Effector CD4-positive, alpha-beta T cell (primary cell): ENCODE data around the gene TBPL1.
"Not testable (repeated sequence)": the region's sequence is repeated elsewhere in the genome, so short reads cannot be mapped to it uniquely, and the experiment has no call there.

Experiments used
- DNase-seq: peaks from one replicate; pipeline ENCODE4 v3.0.0-alpha.2; 2020

The TBPL1 gene

DNA sequence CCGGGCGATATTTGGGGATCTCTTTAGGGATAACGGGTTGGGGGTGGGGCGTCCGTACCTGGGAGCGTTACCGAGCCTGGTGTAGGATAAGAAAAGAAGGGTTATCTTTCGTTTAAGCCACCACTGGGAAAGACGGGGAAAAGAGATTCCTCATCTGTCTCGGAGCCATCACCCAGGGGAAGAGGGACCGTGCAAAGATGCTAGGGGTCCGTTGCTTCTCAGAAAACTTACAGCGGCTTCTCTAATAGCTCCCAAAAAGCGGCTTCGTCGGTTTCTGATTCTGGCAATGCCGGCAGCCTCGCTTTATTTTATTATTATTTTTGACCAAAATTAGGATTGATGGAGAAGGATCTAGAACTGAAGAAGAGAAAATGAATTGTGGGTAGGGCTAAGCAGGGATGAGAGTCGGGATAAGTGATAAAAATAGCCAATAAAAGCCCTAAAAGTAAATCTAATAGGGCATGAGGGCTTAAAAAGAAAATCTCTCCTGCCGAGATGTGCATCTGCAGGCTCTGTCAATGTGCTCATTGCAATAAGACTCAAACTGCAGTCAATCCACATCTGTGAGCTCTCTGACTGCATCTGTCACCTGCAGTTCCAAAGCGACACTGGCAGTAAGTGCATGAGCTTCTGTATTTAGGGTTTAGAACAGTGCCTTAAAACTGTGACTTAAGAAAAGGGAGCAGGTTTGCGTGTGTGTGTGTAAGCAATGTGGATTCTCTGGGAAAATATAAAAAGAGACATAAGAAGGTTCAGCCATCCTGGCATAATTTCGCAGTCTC is 801 bp downstream of the TBPL1 start:
- no peak for DNase-seq

DNA sequence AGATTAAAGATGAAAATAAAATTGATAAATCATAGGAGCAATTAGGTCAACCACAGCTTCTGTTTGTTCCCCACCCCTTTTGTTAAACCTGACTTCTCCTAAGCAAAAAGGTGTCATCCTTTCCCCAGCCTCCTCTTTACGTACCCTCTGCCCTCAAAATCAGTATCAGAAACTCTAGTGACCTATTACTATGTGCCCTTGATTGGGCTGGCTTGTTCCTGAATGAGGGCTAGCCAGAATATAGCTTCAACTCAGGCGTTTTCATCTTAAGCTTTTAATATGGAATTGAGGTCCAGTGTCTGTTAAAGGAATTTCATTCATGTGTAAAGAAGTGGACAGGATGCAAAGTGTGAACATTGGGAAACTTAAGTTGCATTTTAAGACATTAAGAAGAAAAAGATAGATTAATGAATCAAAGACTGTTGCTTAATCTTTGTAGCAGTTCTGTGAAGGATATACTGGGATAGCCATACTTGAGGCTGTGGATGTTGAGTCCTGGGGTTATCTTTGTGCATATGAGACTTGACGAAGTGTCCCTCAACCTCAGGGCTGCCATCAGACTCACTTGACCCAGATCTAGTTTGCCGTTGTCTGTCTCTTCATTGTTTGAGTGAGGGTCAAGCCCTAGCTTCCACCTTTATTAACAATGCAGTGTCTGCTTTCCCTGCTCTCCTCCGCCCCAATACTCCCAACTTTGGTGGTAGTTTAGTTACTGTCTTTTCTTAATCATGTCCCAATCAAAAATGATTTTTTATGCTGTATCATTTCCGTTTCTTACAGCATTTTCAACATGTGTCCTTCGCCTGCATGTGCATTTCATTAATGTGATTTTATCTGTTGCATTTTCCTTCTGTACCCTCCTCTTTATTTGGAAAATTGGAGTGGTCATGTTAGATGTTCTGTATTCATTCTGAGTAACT is 1.9 kb downstream of the TBPL1 start:
- no peak for DNase-seq

DNA sequence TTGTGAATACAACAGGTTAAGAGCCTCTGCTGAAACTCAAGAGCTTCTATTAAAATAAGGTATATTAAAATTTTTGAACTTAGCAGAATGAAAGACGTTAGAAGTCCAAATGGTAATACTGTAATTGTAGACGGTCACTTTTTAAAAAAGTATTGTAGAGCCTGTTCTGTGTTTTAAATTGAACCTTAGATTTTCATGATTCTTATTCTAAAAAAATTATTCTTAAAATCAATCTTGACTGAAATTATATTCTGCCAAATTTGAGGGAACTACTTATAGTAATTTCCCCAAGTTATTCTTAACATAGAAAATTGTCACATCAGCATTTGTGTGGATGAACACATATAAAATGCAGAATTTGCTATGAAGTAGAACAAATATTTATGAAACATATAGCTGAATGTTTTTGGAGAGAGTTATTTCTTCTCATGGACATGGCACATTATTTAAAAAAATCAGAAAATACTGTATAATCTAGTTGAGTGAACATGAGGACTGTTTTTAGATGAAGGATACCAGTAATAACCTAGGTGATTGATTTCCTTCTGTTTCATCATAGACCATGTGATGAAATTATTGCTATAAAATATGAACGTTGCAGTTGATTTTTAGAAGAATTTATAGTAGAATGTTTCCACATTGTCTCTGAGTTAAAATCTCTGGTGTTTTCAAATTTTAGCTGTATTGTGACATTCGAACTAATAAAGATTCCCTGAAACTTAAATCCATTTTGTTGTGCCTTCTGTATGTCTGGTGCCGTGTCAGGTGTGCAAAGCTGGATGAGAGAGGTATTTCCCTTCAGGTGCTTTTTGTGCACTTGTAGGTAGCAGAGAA is 2.8 kb downstream of the TBPL1 start:
- DNase-seq, result no peak

DNA sequence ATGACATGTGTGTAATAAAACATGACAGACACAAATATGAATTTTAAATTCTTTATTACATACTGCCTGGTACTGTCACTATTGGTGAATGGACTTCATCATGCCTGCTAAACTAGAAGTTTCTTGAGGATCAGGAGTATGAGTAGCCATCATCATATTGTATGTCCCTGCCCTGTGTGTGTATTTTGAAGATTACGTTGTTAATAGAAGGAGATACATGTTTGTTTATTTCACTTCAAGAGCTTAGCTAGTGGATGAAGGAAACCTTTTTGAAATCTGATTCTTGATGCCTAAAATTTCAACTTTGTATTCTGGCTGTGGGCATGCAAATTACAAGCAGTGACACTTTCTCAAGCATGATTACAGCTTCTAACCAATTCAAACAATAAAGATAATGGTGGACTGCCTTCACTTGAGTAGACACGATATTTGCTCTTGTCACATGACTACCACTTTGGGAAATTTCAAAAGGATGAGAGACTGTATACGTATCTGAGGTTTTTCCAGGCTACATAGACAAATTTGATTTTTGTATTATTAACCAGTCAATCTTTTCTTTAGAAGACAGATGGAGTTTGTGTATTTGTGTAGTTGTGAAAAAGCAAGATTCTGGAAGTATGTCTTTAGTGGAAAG is 3.5 kb downstream of the TBPL1 start:
- DNase-seq, result no peak

DNA sequence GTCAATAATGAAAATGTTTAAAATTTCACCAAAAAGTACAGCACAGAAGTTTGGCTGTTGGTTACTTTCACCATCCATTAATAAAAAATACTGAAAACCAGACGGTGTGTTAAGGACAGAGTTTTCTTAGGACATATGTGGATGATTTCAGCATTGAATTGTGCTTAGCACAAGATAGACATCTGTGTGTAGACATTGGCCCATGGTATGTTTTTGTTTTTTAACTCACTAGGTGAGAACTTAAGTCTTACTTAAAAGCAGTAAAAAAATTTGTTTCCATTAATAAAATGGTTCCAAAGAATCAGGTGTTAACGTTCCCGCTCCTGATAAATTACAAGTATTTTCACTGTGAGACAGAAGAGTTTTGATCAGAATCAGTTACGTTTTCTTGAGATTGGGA is 4.2 kb downstream of the TBPL1 start:
- no peak for DNase-seq

DNA sequence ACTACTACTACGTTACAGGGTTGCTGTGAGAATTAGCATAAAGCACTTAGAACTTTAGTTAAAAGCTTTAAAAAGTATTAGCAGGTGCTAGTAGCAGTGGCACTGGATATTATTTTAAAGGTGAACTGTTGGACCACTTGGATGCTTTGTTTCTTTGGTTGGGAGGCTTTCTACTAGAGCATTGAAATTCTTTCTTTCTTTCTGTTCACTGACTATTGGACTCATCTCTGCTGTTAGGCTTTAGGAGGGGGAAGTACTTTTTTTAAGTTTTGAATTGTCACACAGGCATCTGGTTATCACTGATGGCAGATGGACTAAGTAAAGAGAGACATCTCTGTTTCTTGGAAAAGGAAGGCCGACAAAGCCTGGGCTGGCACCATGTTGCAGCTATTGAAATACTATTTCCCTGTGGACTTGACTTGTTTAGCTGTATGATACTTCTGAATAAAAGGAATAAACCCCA is 4.8 kb downstream of the TBPL1 start:
- no peak for DNase-seq

DNA sequence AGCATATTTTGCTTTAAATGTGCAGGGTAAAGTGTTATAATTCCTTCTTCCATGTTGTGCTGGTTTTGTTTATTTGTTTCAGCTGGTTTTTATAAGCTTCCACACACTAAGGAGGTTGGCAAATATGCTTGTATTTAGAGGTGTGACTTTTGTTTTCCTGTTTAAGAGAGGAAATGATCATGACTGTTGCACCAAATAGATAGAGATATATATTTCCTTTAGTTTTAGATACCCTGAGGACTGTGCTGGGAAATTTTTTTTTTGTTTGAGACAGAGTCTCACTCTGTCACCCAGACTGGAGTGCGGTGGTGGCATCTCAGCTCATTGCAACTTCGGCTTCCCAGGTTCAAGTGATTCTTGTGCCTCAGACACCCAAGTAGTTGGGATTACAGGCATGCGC is 5.8 kb downstream of the TBPL1 start:
- no peak for DNase-seq

DNA sequence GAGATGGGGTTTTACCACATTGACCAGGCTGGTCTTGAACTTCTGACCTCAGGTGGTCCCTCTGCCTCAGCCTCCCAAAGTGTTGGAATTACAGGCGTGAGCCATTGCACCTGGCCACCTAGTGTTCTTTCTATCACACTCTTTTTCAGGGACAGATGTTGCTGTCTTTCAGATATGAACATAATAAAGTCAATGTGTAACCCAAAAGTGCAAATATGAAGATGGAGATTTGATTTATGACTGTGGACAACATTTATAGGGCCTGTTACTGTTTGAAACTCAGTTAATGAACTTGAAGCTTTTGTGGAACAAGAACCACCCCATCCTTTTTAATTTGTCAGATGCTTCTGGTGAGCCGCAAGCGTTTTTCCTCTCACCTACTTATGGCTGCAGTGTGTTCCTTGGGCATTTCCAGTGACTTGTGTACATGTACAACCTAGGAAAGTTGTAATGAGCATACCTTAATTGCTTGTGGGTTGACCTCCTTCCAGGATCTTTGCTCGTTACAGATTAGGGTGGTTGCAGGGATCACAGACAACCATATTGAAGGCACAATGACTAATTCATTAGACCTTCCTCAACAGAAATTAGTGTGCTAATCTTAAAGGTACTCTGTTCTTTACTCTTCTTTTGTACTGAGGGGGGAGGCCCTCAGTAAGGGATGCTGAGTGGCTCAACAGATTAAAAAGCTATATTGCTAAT is 6.8 kb downstream of the TBPL1 start:
- DNase-seq, result no peak

DNA sequence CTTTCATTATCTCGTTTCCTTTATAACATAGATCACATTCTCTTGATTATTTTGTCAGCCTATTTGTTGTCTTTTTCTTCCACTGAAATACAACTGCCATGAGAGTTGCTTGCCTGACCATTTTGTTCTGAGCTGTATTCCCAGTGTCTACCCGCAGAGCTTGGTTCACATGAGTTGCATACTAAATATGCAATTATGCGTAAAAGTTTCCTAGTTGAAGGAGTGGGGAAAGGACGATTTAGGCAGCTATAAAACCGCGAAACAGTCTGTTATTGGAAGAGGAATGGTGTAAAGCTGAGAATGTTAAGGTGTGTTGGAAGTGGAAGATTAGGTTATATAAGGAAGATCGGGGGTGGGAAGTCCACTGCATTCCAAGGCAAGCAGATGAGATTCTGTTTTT is 8.8 kb downstream of the TBPL1 start:
- no peak for DNase-seq

DNA sequence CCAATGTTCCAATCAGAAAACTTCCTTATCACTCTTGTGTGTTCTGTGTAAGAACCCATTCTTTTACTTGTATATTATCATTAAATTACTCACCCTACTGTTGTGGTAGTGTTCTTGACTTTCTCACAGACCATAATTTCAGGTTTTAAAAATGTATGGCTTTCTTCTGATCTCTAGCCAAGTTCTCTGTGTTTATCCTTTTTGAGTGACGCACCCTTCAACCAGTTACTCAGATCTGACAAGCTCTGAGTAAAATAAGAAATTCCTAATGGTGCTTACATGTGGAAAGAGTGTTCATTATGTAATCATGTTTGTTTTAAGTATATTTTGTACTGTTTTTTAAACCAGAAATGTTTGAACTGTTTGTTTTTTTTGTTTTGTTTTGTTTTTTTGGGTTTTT is 11.0 kb downstream of the TBPL1 start:
- DNase-seq, result no peak

DNA sequence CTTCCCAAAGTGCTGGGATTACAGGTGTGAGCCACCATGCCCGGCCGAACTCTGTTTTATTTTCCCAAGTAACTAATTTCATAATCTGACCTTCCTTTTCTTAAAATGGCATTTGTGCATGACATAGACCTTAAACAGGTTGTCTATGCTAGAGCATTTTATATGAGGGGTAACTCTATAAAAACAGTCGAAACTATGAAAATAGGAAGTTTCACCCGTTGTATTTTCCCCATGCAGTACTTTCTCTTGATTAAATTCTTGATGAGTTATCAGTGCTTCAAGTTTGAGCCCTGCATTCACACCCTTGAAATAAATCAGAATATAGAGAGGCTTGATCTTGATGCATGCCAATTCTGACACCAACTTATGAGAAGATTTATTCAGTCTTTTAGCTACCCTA is 11.7 kb downstream of the TBPL1 start:
- no peak for DNase-seq

DNA sequence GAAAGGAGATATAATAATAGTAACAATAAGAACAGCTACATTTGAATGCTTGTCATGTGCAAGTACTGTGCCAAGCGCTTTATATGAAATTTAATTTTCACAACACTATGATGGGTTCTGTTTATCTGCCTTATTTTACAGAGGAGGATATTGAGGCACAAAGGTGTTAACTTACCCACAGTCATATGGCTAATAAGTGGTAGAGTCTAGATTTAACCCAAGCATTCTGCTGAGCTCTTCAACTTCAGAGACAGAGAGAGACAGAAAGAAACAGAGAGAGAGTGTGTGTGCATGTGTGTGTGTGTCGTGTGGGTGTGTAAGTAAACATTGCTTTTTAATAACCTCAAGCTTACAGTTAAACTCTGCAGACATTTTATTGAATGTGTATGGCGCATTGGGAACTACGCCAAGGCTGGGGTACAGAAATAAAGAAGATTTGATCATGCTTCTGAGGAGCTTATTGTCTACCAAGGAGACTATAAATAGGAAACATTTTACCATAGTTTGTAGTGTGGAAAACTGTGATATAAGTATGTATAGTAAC is 12.9 kb downstream of the TBPL1 start:
- no peak for DNase-seq

DNA sequence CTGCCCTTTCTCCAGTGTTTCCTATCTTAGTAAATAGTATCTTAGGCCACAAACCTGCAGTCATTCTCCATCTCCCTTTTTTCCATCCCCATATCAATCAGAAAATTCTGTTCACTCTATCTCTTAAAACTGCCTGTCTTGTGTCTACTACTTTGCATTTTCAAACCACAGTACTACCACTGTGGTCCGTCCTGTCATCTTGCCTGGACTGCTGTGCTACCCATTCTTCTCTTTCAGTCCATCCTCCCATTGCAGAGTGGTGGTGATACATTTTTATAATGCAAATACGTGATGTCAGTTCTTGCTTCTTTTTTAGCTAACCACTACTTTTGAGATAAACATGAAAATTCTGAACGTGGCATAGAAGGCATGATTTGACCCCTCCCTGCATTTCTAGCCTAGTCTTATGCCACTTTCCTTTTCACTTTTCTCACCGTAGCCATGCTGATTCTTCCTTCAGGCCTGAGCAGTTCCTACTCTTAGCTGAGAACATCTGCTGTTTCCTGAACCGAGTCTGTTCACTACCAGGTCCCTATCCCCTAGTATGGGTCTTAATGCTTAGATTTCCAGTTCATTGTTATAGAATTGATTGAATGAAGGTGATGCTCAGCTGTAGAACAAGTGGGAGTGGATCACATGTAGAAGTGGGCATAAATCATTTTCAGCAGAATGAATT is 13.8 kb downstream of the TBPL1 start:
- DNase-seq, result no peak

DNA sequence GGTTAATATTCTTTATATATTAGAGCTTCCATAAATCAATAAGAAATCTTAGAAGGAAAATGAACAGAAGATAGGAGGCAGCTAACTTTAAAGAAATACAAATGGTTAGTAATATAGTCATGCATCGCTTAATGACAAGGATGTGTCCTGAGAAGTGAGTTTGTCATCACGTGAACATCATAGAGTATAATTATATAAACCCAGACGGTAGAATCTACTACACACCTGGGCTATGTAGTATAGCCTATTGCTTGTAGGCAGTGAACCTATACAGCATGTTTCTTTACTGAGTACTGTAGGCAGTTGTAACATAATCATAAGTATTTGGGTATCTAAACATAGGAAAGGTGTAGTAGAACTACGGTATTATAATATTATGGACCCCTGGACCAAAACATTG is 14.3 kb downstream of the TBPL1 start:
- no peak for DNase-seq

DNA sequence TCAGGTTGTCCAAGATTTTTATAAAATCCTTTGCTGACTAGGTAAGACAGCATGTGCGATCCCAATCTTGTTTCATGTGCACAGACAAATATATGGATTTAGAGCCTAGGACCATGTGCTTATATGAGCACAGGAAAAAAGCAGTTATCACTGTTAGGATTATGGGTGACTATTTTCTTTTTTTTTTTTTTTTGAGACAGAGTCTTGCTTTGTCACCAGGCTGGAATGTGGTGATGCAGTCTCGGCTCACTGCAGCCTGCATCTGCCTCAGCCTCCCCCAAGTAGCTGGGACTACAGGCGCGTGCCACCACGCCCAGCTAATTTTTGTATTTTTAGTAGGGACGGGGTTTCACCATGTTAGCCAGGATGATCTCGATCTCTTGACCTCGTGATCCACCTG is 14.8 kb downstream of the TBPL1 start:
- not testable (repeated sequence) for DNase-seq

DNA sequence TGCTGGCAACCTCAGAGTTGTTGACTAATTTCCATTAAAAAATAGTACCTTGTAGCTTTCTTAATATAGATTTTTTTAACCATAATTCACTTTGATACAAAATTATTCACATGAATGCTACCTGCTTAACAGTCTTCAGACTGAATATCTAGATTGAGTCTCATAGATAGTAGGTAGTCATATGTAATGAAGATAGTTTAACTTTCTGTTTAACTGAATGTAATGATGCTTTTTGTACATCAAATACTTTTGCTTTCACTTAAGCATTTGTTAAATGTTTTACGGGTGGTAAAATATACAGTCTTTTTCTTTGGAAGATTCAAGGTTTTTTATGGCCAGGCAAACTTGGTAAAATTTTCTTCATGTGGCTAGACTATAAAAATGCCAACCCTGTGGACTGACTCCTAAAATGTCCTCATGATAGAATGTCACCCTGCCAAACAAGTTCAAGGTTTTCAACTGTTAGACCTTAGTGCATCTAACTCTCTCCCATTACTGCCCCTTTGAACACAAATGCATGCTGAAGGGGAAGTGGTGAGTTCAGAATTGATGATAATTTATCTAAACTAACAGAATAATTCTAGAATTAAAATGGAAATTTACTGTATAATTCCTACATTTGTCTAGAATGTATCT is 16.4 kb downstream of the TBPL1 start:
- no peak for DNase-seq

DNA sequence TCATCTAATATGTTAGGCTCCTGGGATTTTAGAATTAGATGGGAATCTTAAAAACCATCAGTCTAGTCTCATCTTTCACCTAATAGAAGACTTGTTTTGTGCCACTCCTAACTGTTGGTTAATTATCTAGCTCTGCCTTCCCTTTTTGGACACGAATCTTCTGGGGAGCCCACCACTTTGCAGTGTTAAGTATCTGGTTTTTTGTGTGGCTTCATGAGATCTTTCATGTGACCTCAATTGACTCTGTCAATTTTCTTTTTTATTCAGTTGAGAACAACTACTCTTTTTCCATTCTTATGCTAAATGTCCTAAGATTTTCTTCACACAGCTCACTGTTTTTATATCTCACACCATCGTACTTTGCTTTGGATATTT is 16.9 kb downstream of the TBPL1 start:
- DNase-seq, result no peak

DNA sequence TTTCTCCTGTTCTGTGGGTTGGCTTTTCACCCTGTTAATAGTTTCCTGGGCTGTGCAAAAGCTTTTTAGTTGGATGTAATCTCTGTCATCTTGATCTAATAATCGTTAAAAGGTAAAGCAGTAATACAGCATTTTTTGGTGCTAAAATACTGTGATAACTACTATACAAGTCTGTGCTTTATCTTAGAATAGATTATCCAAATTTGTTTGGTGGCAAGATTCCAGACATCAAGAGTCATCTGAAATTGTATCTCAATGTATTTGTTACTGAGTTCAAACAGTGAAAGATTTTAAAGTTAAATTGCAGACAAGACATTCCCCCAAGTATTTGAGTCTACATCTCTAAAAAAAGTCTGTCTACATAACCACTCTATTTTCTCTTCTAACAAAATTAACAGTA is 18.8 kb downstream of the TBPL1 start:
- DNase-seq, result no peak

DNA sequence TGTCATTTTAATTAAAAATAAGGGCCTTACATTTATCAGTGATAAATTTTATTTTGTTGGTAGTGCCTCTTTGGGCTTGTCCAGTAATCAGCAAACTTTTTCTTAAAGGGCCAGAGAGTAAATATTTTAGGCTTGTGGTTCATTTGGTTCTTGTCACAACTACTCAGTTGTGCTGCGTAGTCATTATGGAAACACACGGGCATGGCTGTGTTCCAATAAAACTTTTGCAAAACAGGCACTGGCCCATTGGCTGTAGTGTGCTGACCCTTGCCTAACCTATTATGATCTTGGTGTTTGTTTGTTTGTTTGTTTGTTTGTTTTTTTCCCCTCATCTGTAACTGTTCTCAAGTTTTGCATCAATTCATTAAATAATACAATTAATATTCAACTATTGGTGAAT is 19.4 kb downstream of the TBPL1 start:
- no peak for DNase-seq

DNA sequence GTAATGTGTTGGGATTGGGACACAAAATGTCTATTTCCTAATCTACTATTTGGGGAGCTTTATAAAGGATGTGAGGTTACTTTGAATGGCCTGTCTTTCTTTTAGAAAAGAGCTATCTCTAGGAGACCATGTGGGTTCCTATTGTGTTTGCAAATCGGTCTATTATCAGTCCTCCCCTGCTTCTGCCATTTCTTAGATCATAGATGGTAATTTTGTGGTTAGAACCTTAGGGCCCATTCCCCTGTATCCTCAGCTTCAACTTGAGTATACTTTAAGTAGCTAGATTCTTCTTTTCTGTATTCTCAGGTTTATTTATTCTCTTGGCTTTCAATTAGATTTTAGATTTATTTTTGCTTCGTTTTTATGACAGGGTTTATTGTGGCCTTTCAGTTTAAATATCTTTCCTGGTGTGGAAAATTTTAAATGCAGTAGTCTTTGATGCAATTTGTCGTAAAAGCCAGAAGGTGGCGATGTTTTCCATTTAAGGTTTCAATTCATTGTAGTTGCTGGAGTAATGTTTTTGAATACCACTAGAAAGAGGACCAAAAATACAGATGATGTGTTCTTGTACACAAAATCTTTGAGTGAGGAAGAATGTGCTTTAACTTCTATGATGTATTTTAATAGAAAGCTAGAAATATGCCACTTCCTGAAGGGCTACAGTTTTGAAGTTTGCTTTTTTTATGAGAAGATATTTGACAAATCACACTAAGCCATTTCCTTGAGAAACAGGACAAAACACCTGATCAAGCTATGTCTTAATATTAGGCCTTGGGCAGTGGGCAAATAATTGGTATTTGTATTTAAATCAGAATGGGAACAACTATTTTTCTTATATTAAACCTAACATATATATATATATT is 20.3 kb downstream of the TBPL1 start:
- DNase-seq, result no peak
